ENCODE results near the gene RPL7L1. TPM values are rescaled to one million over a fixed set of nuclear protein-coding genes. Genes with fewer than 3 reads are reported as not detected.

Gene RPL7L1
- polyA plus RNA-seq, 1 donor from 2014 or later: 72.3 TPM

- Mint-ChIP-seq H3K36me3 (no peaks in the 10 kb centered on the region), H3K9me3 (no peaks in the 10 kb centered on the region), H3K27ac (peak overlapping the region in 1 of 3 donors; percentile 7), H3K4me1 (peaks cover 0 to 3% (median 1%) of the 10 kb centered on the region in 3 donors), H3K4me3 (no peak overlapping the region), H3K27me3 (no peaks in the 10 kb centered on the region)
Observed at GRCh38 chr6:42904467-42904866, 25.1 kb downstream of the RPL7L1 start.

- Mint-ChIP-seq H3K4me1 (peaks cover 0 to 3% (median 3%) of the 10 kb centered on the region in 3 donors), H3K27ac (no peak overlapping the region), H3K36me3 (no peaks in the 10 kb centered on the region), H3K27me3 (peaks cover 7% of the 10 kb centered on the region), H3K4me3 (no peak overlapping the region), H3K9me3 (no peaks in the 10 kb centered on the region)
Observed at GRCh38 chr6:42907336-42907735, 27.9 kb downstream of the RPL7L1 start.

- peaks cover 0 to 5% (median 3%) of the 10 kb centered on the region in 3 donors for H3K4me1 Mint-ChIP-seq
- H3K36me3 Mint-ChIP-seq: no peaks in the 10 kb centered on the region
- no peaks in the 10 kb centered on the region for H3K9me3 Mint-ChIP-seq
- H3K27ac Mint-ChIP-seq: no peak overlapping the region
- peaks cover 13% of the 10 kb centered on the region for H3K27me3 Mint-ChIP-seq
- no peak overlapping the region for H3K4me3 Mint-ChIP-seq
Observed at GRCh38 chr6:42909835-42910234, 30.4 kb downstream of the RPL7L1 start.

GRCh38 chr6:42911171-42912021 lies 32.0 kb downstream of the RPL7L1 start:
- Mint-ChIP-seq H3K9me3 (no peaks in the 10 kb centered on the region), H3K27me3 (peaks cover 13% of the 10 kb centered on the region), H3K27ac (peak overlapping the region in 1 of 3 donors; percentile 5), H3K4me3 (peak overlapping the region in 1 of 4 donors; percentile 73), H3K4me1 (peaks cover 0 to 5% (median 3%) of the 10 kb centered on the region in 3 donors), H3K36me3 (no peaks in the 10 kb centered on the region)

- Mint-ChIP-seq H3K9me3 (no peaks in the 10 kb centered on the region), H3K4me3 (no peak overlapping the region), H3K36me3 (no peaks in the 10 kb centered on the region), H3K4me1 (peaks cover 0 to 5% (median 3%) of the 10 kb centered on the region in 3 donors), H3K27ac (no peak overlapping the region), H3K27me3 (peaks cover 13% of the 10 kb centered on the region)
Observed at GRCh38 chr6:42914546-42914945, 35.1 kb downstream of the RPL7L1 start.

GRCh38 chr6:42915732-42916131 lies 36.3 kb downstream of the RPL7L1 start, which contains the start of gene PTCRA:
TSS of gene PTCRA (plus strand) at chr6:42916053. CDS start at chr6:42916070, 17 bp downstream.
- Mint-ChIP-seq H3K4me1 (peaks cover 0 to 5% (median 3%) of the 10 kb centered on the region in 3 donors), H3K9me3 (no peaks in the 10 kb centered on the region), H3K36me3 (no peaks in the 10 kb centered on the region), H3K4me3 (no peak within 1 kb of the TSS), H3K27me3 (peaks cover 13% of the 10 kb centered on the region), H3K27ac (peak within 1 kb of the TSS in 1 of 3 donors; percentile 19)

GRCh38 chr6:42916288-42916687 lies 36.9 kb downstream of the RPL7L1 start:
- Mint-ChIP-seq H3K27me3 (peaks cover 8% of the 10 kb centered on the region), H3K36me3 (no peaks in the 10 kb centered on the region), H3K4me3 (no peak overlapping the region), H3K27ac (no peak overlapping the region), H3K4me1 (peaks cover 0 to 4% (median 1%) of the 10 kb centered on the region in 3 donors), H3K9me3 (no peaks in the 10 kb centered on the region)

- H3K4me1 Mint-ChIP-seq: peaks cover 7 to 14% (median 8%) of the 10 kb centered on the region in 3 donors
- no peaks in the 10 kb centered on the region for H3K36me3 Mint-ChIP-seq
- H3K27me3 Mint-ChIP-seq: peaks cover 2% of the 10 kb centered on the region
- no peak overlapping the region for H3K27ac Mint-ChIP-seq
- peak overlapping the region in 1 of 4 donors; percentile 35 for H3K4me3 Mint-ChIP-seq
- no peaks in the 10 kb centered on the region for H3K9me3 Mint-ChIP-seq
Observed at GRCh38 chr6:42921801-42922200, 42.4 kb downstream of the RPL7L1 start.

- Mint-ChIP-seq H3K4me1 (peaks cover 12 to 18% (median 12%) of the 10 kb centered on the region in 3 donors), H3K9me3 (no peaks in the 10 kb centered on the region), H3K4me3 (peak overlapping the region in 1 of 4 donors; percentile 19), H3K27ac (peak overlapping the region in 1 of 3 donors; percentile 36), H3K36me3 (no peaks in the 10 kb centered on the region), H3K27me3 (peaks cover 2% of the 10 kb centered on the region)
Observed at GRCh38 chr6:42923666-42924065, 44.2 kb downstream of the RPL7L1 start.

- H3K36me3 Mint-ChIP-seq: peaks cover 2% of the 10 kb centered on the region
- H3K27me3 Mint-ChIP-seq: peaks cover 2% of the 10 kb centered on the region
- no peak overlapping the region for H3K4me3 Mint-ChIP-seq
- H3K9me3 Mint-ChIP-seq: no peaks in the 10 kb centered on the region
- H3K27ac Mint-ChIP-seq: peak overlapping the region in 2 of 3 donors; percentile 54 to 80
- H3K4me1 Mint-ChIP-seq: peaks cover 15 to 28% (median 15%) of the 10 kb centered on the region in 3 donors
Observed at GRCh38 chr6:42925248-42925857, 45.9 kb downstream of the RPL7L1 start.

- peak within 1 kb of the TSS; percentile 99 to 100 (median 99) for H3K4me3 Mint-ChIP-seq
- peaks cover 34 to 36% (median 34%) of the 10 kb centered on the region in 3 donors for H3K4me1 Mint-ChIP-seq
- H3K9me3 Mint-ChIP-seq: no peaks in the 10 kb centered on the region
- H3K27me3 Mint-ChIP-seq: no peaks in the 10 kb centered on the region
- H3K36me3 Mint-ChIP-seq: peaks cover 2% of the 10 kb centered on the region
- H3K27ac Mint-ChIP-seq: peak within 1 kb of the TSS; percentile 99 to 100 (median 100)
Observed at GRCh38 chr6:42928986-42929820, 49.8 kb downstream of the RPL7L1 start, which contains the start of gene CNPY3. TSS of gene CNPY3 (plus strand) at chr6:42929480. CDS start at chr6:42929571, 91 bp downstream.

GRCh38 chr6:42929821-42930360 lies 50.5 kb downstream of the RPL7L1 start:
- Mint-ChIP-seq H3K36me3 (peaks cover 2% of the 10 kb centered on the region), H3K4me1 (peaks cover 34 to 38% (median 37%) of the 10 kb centered on the region in 3 donors), H3K27me3 (no peaks in the 10 kb centered on the region), H3K9me3 (no peaks in the 10 kb centered on the region), H3K4me3 (peak overlapping the region; percentile 99 to 100 (median 99)), H3K27ac (peak overlapping the region; percentile 99 to 100 (median 100))

- Mint-ChIP-seq H3K36me3 (peaks cover 4% of the 10 kb centered on the region), H3K9me3 (no peaks in the 10 kb centered on the region), H3K27ac (peak overlapping the region; percentile 99 to 100 (median 100))
Observed at GRCh38 chr6:42932412-42932811, 53.0 kb downstream of the RPL7L1 start.

GRCh38 chr6:42933205-42933604 lies 53.8 kb downstream of the RPL7L1 start:
- Mint-ChIP-seq H3K27me3 (no peaks in the 10 kb centered on the region), H3K36me3 (peaks cover 4% of the 10 kb centered on the region), H3K4me1 (peaks cover 39 to 50% (median 41%) of the 10 kb centered on the region in 3 donors), H3K9me3 (no peaks in the 10 kb centered on the region), H3K4me3 (peak overlapping the region; percentile 75 to 99 (median 90)), H3K27ac (peak overlapping the region; percentile 7 to 100 (median 99))

More at GRCh38 chr6:42932412-42932811, 53.0 kb downstream of the RPL7L1 start:
- Mint-ChIP-seq H3K27me3 (no peaks in the 10 kb centered on the region), H3K4me3 (peak overlapping the region; percentile 81 to 99 (median 99)), H3K4me1 (peaks cover 34 to 48% (median 39%) of the 10 kb centered on the region in 3 donors)

All from IgD-negative memory B cell (primary cell).